Measurements from ENCODE around the gene MAML3.

GRCh38 chr4:139887962-139888735 is 265.8 kb downstream of the MAML3 start:
- TF ChIP-seq POLR2A (IDR thresholded peaks at IDR 0.05) = no peak
- TF ChIP-seq, protein P1, sequence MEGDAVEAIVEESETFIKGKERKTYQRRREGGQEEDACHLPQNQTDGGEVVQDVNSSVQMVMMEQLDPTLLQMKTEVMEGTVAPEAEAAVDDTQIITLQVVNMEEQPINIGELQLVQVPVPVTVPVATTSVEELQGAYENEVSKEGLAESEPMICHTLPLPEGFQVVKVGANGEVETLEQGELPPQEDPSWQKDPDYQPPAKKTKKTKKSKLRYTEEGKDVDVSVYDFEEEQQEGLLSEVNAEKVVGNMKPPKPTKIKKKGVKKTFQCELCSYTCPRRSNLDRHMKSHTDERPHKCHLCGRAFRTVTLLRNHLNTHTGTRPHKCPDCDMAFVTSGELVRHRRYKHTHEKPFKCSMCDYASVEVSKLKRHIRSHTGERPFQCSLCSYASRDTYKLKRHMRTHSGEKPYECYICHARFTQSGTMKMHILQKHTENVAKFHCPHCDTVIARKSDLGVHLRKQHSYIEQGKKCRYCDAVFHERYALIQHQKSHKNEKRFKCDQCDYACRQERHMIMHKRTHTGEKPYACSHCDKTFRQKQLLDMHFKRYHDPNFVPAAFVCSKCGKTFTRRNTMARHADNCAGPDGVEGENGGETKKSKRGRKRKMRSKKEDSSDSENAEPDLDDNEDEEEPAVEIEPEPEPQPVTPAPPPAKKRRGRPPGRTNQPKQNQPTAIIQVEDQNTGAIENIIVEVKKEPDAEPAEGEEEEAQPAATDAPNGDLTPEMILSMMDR (IDR thresholded peaks at IDR 0.05) = no peak
- no peak for TF ChIP-seq POLR2AphosphoS5 (IDR thresholded peaks at IDR 0.05)
